GM18861 (cell line): ENCODE results near the gene METTL13.

Experiments
- ATAC-seq: cut with Tn5 transposase; IDR thresholded peaks from one replicate; pipeline ENCODE4 v1.9.1; 2021; ENCODE audit not compliant: unreplicated experiment

The METTL13 gene

GRCh38 chr1:171781176-171781875 is at the start of gene METTL13:
TSS of gene METTL13 (plus strand) at chr1:171781660. CDS start at chr1:171781968, 308 bp downstream.
- ATAC-seq: peak; percentile 93

GRCh38 chr1:171736196-171736595 is 45.3 kb upstream of the METTL13 start:
- ATAC-seq: no peak

- no peak for ATAC-seq
Measured at GRCh38 chr1:171738911-171739310, 42.5 kb upstream of the METTL13 start.

GRCh38 chr1:171739656-171740055 is 41.8 kb upstream of the METTL13 start:
- no peak for ATAC-seq

GRCh38 chr1:171740356-171740863 is 41.0 kb upstream of the METTL13 start:
- ATAC-seq: no peak

- peak; percentile 31 for ATAC-seq
Measured at GRCh38 chr1:171740987-171741871, 40.2 kb upstream of the METTL13 start.

GRCh38 chr1:171741872-171742576 is 39.4 kb upstream of the METTL13 start, which contains the start of gene VAMP4:
TSS of gene VAMP4 (minus strand) at chr1:171742065. CDS start at chr1:171738414, 3,651 bp downstream.
- ATAC-seq: peak; percentile 86

GRCh38 chr1:171742577-171742922 is 38.9 kb upstream of the METTL13 start:
- ATAC-seq: no peak

GRCh38 chr1:171743081-171743870 is 38.2 kb upstream of the METTL13 start:
- ATAC-seq: no peak

- ATAC-seq: no peak
Measured at GRCh38 chr1:171744986-171745385, 36.5 kb upstream of the METTL13 start.

- ATAC-seq: no peak
Measured at GRCh38 chr1:171748651-171749050, 32.8 kb upstream of the METTL13 start.

- no peak for ATAC-seq
Measured at GRCh38 chr1:171751221-171751620, 30.2 kb upstream of the METTL13 start.

GRCh38 chr1:171753182-171753581 is 28.3 kb upstream of the METTL13 start:
- no peak for ATAC-seq

- ATAC-seq: no peak
Measured at GRCh38 chr1:171753685-171754352, 27.6 kb upstream of the METTL13 start.

- no peak for ATAC-seq
Measured at GRCh38 chr1:171754353-171754705, 27.1 kb upstream of the METTL13 start.

GRCh38 chr1:171754971-171755370 is 26.5 kb upstream of the METTL13 start:
- no peak for ATAC-seq

- no peak for ATAC-seq
Measured at GRCh38 chr1:171756856-171757255, 24.6 kb upstream of the METTL13 start.

GRCh38 chr1:171758011-171758410 is 23.4 kb upstream of the METTL13 start:
- ATAC-seq: no peak

- ATAC-seq: no peak
Measured at GRCh38 chr1:171762143-171762563, 19.3 kb upstream of the METTL13 start.

GRCh38 chr1:171763764-171764163 is 17.7 kb upstream of the METTL13 start:
- ATAC-seq: no peak
